Hepatocyte (in vitro differentiated cells): ENCODE measurements around the gene CLDN2.
A peak's percentile ranks its signal among the peaks of the same experiment; 100 is the strongest.

Experiments
- CTCF ChIP-seq: fragments of 200-600 bp; sonication (generic); IDR thresholded peaks from 2 replicates; pipeline ENCODE4 v1.5.1; 2016; ENCODE audit warnings: antibody characterized with exemption, mild to moderate bottlenecking; ENCODE audit not compliant: poor library complexity
- EZH2 ChIP-seq: fragments of 200-600 bp; sonication (generic); IDR thresholded peaks from 2 replicates; pipeline ENCODE4 v1.6.1; 2016; ENCODE audit warnings: antibody characterized with exemption, mild to moderate bottlenecking, borderline replicate concordance

DNA sequence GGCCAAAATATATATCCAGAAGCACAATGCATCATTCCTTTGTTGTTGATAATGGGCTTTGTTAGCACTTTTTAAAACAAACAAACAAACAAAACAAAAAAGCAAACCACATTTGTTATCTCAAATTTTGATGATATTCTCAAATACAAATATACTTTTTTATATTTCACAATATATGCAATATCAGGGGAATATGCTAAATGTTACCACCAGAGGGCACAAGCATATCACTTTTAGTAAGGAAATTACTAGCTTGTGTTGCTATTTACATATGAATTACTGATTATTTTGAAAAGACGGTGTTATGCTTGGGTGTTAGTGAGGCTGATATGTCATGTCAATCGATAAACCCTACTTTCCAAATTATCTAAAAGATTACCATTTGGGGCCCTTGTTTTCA, 46.1 kb upstream of the CLDN2 start:
- peak; percentile 53 for TF ChIP-seq CTCF
- TF ChIP-seq EZH2, result no peak
